Naive thymus-derived CD8-positive, alpha-beta T cell (primary cell): ENCODE measurements around the gene ACOT6. TPM values are rescaled to one million over a fixed set of nuclear protein-coding genes. Genes with fewer than 3 reads are reported as not detected.
"Not testable (repeated sequence)": the region's sequence is repeated elsewhere in the genome, so short reads cannot be mapped to it uniquely, and the experiment has no call there.

Source experiments
- ATAC-seq, 2 donors: fragments of 150-1000 bp; cut with Tn5 transposase in 1 of 2; sonication (Bioruptor Pico), chemical (Tn5 transposase) in 1 of 2; 1 replicate in 1 of 2; 2 replicates in 1 of 2; pipeline ENCODE4 v1.10.0; 2021; ENCODE audit warnings: mild to moderate bottlenecking in 2 of 2, moderate library complexity in 2 of 2
- POLR2A ChIA-PET: fragments of 350-600 bp; sonication (Branson Sonifier 250); formaldehyde crosslinking; loops from one replicate; lab custom pipeline; 2021; ENCODE audit warnings: antibody characterized with exemption; lab: Charles Lee
- DNase-seq, 10 donors: peaks; one replicate each; pipeline versions ENCODE4 v3.0.0 to v3.0.0-alpha.2; 2020 to 2022
- H3K27ac Mint-ChIP-seq, 10 donors: one replicate each; pipeline ENCODE4 v1.8.0; 2020 to 2022; ENCODE audit warnings: mild to moderate bottlenecking in 10 of 10, mixed read lengths in 10 of 10, moderate library complexity in 4 of 10, inconsistent platforms in 1 of 10
- H3K27me3 Mint-ChIP-seq, 5 donors: one replicate each; pipeline ENCODE4 v1.8.0; 2021 to 2022; ENCODE audit warnings: mixed read lengths in 5 of 5
- H3K36me3 Mint-ChIP-seq, 3 donors: one replicate each; pipeline ENCODE4 v1.8.0; 2020 to 2022; ENCODE audit warnings: mixed read lengths in 3 of 3, mild to moderate bottlenecking in 2 of 3, inconsistent platforms in 1 of 3
- H3K4me1 Mint-ChIP-seq, 4 donors: one replicate each; pipeline ENCODE4 v1.8.0; 2021 to 2022; ENCODE audit warnings: mixed read lengths in 4 of 4
- H3K4me3 Mint-ChIP-seq, 10 donors: one replicate each; pipeline ENCODE4 v1.8.0; 2020 to 2022; ENCODE audit warnings: mild to moderate bottlenecking in 10 of 10, mixed read lengths in 10 of 10, moderate library complexity in 6 of 10, inconsistent platforms in 1 of 10
- H3K9me3 Mint-ChIP-seq, 9 donors: one replicate each; pipeline ENCODE4 v1.8.0; 2020 to 2022; ENCODE audit warnings: mixed read lengths in 9 of 9, mild to moderate bottlenecking in 3 of 9, inconsistent platforms in 1 of 9, moderate library complexity in 1 of 9
- polyA plus RNA-seq, 3 donors: library from polyadenylated mRNA; unstranded; fragments of 300-500 nt; fragmentation: Illumina TruSeq; gene quantifications; one replicate each; pipeline ENCODE4 v1.2.3, GENCODE V29; 2021
- total RNA-seq, 8 experiments: library from RNA in 2 of 8; stranded (reverse) in 2 of 8; gene quantifications; one replicate each; pipeline ENCODE4 v1.2.3 and lab custom pipeline; 2021 to 2026

The ACOT6 gene
- total and polyA plus RNA-seq, 5 experiments from 2014 or later, result not detected

DNA sequence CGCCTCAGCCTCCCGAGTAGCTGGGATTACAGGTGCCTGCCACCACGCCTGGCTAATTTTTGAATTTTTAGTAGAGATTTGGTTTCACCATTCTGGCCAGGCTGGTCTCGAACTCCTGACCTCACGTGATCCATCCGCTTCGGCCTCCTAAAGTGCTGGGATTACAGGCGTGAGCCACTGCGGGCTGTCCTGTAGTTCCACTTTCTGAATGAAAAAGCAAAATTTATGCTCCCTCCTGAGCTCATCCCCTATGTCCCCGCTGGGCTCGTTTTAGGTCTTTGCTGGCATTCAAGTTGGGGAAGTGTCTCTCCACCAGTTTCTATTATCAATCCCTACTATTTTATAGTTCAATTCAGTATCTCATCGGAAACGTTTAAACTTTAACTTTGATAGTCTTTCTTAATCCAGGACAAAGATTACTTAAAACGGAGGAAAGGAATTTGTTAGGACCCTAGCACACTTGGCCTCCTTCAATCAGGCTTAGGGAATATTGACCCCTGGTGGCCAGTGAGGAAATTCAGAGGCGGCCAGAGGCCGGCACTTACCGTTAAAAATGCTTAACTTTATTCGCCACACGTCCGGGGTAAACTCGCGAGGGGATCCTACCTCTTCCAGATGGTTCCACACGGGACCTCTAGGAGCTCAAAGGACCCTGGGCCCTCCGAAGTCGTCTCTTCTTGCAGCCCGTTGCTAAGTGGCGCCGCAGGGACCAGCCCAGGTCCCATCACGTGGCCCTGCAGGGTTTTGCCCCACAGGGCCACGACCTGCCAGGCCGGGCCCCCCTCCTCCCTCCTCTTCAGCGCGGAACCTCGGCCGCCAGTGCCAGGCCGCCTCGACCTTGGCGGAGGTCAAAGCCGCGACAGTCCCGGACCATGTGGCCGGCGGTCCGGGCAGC, 21.0 kb downstream of the ACOT6 start:
- DNase-seq, result peak; percentile 22 to 73 (median 50)

DNA sequence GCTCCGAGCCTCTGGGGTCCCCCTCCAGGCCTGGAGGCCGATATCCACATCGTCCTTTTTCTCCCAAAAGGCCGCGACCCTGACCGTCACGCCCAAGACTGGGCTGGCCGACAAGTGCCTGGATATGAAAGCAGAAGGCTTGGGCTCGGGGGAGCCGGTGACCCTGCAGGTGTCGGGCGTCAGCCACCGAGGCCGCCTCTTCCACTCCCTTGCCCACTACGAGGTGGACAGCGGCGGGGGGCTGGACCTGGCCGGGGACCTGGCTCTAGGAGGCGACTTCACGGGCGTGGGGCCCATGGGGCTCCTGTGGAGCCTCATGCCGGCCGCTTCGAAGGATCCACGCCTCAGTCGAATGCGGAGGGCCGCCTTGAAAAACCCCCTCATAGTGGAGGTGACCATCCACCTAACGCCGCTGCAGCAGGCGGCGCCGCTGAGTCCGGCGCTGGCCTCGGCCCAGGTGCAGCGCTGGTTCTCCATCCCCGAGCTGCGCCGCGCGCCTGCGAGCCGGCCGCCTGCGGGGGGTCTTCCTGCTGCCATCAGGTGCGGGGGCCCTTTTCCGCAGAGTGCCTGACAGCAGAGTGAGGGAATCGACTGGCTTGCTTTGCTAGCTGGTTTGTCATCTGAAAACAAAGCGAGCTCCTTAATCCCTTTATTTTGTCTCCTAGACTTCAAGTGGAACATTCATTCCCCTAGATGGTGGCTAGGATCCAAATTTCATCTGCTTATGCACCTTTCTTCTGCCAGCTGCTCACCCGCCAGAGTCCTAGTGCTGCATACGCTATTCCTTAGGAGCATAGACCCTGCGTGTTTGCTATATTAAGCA, 21.9 kb downstream of the ACOT6 start:
- Mint-ChIP-seq H3K9me3 (no peaks in the 10 kb centered on the region), H3K4me3 (peak overlapping the region; percentile 75 to 89 (median 82)), H3K4me1 (peaks cover 4 to 16% (median 6%) of the 10 kb centered on the region in 4 donors), H3K27me3 (peaks cover 0 to 11% (median 2%) of the 10 kb centered on the region in 5 donors), H3K36me3 (no peaks in the 10 kb centered on the region), H3K27ac (peak overlapping the region in 2 of 10 donors; percentile 27 to 55)
- DNase-seq (peak in 3 of 10 donors; percentile 7 to 12 (median 7)), ATAC-seq (peak in 1 of 2 donors; percentile 21)
- POLR2A ChIA-PET, result interaction anchor here (0.8 to 2.2 kb wide), 5 partner anchors 16 to 143 kb away, joined by 3 to 8 read pairs (median 3); partner anchors contain the start of genes ACOT6 and RIOX1

More for the DNA sequence above, 21.0 kb downstream of the ACOT6 start:
- H3K4me3 Mint-ChIP-seq, result peak overlapping the region; percentile 75 to 89 (median 82)
- peaks cover 0 to 11% (median 3%) of the 10 kb centered on the region in 5 donors for H3K27me3 Mint-ChIP-seq
- peak; percentile 87 for ATAC-seq
- POLR2A ChIA-PET, result interaction anchor here (0.8 to 2.2 kb wide), 7 partner anchors 11 to 142 kb away, joined by 3 to 8 read pairs (median 3); partner anchors contain the start of genes ACOT4, ACOT6 and RIOX1
- peaks cover 4 to 11% (median 5%) of the 10 kb centered on the region in 4 donors for H3K4me1 Mint-ChIP-seq
- H3K27ac Mint-ChIP-seq, result peak overlapping the region in 8 of 10 donors; percentile 14 to 79 (median 44)
- H3K36me3 Mint-ChIP-seq, result no peaks in the 10 kb centered on the region
- no peaks in the 10 kb centered on the region for H3K9me3 Mint-ChIP-seq

DNA sequence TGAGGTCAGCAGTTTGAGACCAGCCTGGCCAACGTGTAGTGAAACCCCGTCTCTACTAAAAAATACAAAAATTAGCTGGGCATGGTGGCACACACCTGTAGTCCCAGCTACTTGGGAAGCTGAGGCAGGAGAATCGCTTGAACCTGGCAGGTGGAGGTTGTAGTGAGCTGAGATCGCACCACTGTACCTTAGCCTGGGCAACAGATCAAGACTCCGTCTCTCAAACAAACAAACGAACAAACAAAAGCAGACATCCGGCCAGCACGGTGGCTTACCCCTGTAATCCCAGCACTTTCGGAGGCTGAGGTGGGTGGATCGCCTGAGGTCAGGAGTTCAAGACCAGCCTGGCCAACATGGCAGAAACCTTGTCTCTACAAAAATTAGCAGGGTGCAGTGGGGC, 24.0 kb downstream of the ACOT6 start:
- H3K9me3 Mint-ChIP-seq, POLR2A ChIA-PET, ATAC-seq, H3K36me3 Mint-ChIP-seq, DNase-seq, H3K27ac Mint-ChIP-seq, H3K4me3 Mint-ChIP-seq: not testable (repeated sequence)
- Mint-ChIP-seq H3K27me3 (peaks cover 0 to 11% (median 0%) of the 10 kb centered on the region in 5 donors), H3K4me1 (peaks cover 4 to 18% (median 7%) of the 10 kb centered on the region in 4 donors)

DNA sequence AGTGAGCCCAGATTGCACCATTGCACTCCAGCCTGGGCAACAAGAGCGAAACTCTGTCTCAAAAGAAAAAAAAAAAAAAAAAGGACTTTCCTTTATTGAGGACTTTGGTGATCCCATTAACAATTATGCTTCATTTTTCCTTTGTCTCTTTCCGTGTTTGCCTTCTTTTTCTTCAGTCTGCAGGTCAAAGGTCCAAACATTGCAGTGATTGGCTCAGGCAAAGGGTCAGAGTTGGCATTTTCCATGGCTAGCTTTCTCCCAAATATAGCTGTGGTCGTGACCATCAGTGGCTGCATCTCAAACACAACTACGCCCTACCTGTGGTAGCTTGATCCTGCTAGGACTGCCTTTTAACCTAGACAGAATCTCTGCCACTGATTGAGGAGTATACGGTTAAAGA, 25.5 kb downstream of the ACOT6 start:
- DNase-seq (no peak), ATAC-seq (no peak)
- H3K36me3 Mint-ChIP-seq, result no peaks in the 10 kb centered on the region
- H3K27me3 Mint-ChIP-seq, result peaks cover 0 to 9% (median 0%) of the 10 kb centered on the region in 5 donors
- peaks cover 4 to 18% (median 7%) of the 10 kb centered on the region in 4 donors for H3K4me1 Mint-ChIP-seq
- POLR2A ChIA-PET, result interaction anchor here (0.7 kb wide), 2 partner anchors 143 to 179 kb away, joined by 3 to 5 read pairs; partner anchors contain the start of gene NUMB
- no peaks in the 10 kb centered on the region for H3K9me3 Mint-ChIP-seq
- H3K27ac Mint-ChIP-seq, result no peak overlapping the region
- no peak overlapping the region for H3K4me3 Mint-ChIP-seq

DNA sequence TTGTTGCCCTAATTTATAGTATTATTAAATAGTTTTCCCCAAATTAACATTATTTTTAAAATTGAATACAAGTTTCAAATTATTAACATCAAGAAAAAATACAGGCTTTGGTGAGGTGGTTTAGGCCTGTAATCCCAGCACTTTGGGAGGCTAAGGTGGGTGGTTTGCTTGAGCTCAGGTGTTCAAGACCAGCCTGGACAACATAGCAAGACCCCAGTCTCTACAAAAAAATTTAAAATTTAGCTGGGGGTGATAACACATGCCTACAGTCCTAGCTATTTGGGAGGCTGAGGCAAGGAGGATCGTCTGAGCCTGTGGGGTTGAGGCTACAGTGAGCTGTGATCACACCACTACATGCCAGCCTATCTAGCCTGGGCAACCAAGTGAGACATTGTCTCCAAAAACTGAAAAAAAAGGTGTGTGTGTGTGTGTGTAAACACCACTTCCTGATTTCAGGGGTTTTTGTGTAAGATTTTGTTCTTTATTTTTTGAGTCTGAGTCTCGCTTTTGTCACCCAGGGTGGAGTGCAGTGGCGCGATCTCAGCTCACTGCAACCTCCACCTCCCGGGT, 28.6 kb downstream of the ACOT6 start:
- H3K27me3 Mint-ChIP-seq, result peaks cover 0 to 2% (median 0%) of the 10 kb centered on the region in 5 donors
- H3K36me3 Mint-ChIP-seq, result no peaks in the 10 kb centered on the region
- no peak overlapping the region for H3K27ac Mint-ChIP-seq
- ATAC-seq (no peak), DNase-seq (no peak)
- H3K4me3 Mint-ChIP-seq, result no peak overlapping the region
- POLR2A ChIA-PET, result interaction anchor here (0.6 kb wide), 2 partner anchors 24 to 107 kb away, joined by 3 to 4 read pairs; no protein-coding TSS in a partner anchor
- peaks cover 15 to 22% (median 19%) of the 10 kb centered on the region in 4 donors for H3K4me1 Mint-ChIP-seq
- H3K9me3 Mint-ChIP-seq, result no peaks in the 10 kb centered on the region

DNA sequence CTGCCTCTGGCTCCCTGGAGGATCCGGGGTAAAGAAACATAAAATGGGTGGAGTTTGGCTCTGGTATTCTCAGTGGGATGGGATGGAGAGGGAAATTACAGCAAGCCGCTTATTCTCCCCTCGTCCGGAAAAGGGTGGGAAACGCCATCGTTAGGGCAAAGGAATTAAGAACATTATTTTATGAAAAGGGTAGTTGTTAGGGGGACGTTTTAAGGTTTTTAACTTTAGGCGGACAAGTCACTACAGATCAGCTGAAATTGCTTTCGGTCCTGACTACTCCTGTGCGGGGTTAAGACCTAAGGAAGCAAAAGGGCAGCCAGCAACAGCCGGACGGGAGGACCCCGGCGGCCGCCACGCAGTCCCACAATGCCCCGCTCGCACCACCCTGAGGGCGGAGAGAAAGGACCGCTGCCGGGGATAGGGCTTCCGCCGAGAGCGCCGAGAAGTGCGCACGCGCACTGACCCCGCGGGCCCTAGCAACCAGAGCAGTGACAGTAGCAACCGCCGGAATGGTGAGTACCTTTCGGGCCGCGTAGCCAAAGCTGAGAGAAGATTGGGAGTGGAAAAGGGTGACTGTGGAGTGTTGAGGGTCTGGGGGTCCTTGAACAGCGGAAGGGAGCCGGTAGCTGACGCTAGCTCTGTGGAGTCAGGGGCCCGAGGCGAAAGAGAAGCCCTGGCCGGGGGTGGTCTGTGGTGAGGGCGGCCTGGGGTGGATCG, 32.4 kb downstream of the ACOT6 start, which contains the start of gene DNAL1:
DNAL1 (plus strand) TSS at position 456 of the 717 bp plus-strand sequence; CDS start at position 510, 54 bp downstream.
- no peaks in the 10 kb centered on the region for H3K36me3 Mint-ChIP-seq
- ATAC-seq (peak; percentile 98 to 99), DNase-seq (peak; percentile 81 to 94 (median 87))
- H3K9me3 Mint-ChIP-seq, result no peaks in the 10 kb centered on the region
- H3K4me1 Mint-ChIP-seq, result peaks cover 13 to 18% (median 16%) of the 10 kb centered on the region in 4 donors
- peak within 1 kb of the TSS; percentile 91 to 98 (median 96) for H3K27ac Mint-ChIP-seq
- POLR2A ChIA-PET, result interaction anchor here (0.5 to 1.9 kb wide), 8 partner anchors 12 to 602 kb away, joined by 3 to 7 read pairs (median 4); partner anchors contain the start of genes ACOT6 and RIOX1
- H3K27me3 Mint-ChIP-seq, result no peaks in the 10 kb centered on the region
- peak within 1 kb of the TSS; percentile 89 to 99 (median 96) for H3K4me3 Mint-ChIP-seq

DNA sequence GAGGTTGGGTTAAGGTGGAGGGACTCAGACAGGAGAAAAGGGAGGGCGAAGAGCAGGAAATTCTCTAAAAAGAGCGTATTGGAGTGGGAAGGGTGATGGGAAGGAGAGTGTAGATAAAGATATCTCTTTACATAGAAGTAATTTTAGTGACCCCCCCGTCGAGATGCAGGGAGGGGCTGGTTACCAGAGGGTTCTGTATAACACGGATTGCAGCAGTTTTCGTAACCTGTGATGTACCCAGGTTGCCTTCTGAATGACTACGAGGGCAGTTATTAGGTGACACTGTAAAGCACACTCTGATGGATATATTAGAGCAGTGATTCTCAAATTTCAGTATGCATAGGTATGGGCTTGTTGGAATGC, 32.9 kb downstream of the ACOT6 start:
- H3K27me3 Mint-ChIP-seq, result no peaks in the 10 kb centered on the region
- peak overlapping the region; percentile 91 to 98 (median 96) for H3K27ac Mint-ChIP-seq
- H3K4me3 Mint-ChIP-seq, result peak overlapping the region; percentile 89 to 99 (median 96)
- H3K9me3 Mint-ChIP-seq, result no peaks in the 10 kb centered on the region
- peaks cover 13 to 18% (median 16%) of the 10 kb centered on the region in 4 donors for H3K4me1 Mint-ChIP-seq
- POLR2A ChIA-PET, result interaction anchor here (0.5 to 1.9 kb wide), 6 partner anchors 33 to 304 kb away, joined by 3 to 7 read pairs (median 4); partner anchors contain the start of genes ACOT6 and RIOX1
- no peaks in the 10 kb centered on the region for H3K36me3 Mint-ChIP-seq
- no peak for DNase-seq
- ATAC-seq, result peak in 1 of 2 donors; percentile 4

DNA sequence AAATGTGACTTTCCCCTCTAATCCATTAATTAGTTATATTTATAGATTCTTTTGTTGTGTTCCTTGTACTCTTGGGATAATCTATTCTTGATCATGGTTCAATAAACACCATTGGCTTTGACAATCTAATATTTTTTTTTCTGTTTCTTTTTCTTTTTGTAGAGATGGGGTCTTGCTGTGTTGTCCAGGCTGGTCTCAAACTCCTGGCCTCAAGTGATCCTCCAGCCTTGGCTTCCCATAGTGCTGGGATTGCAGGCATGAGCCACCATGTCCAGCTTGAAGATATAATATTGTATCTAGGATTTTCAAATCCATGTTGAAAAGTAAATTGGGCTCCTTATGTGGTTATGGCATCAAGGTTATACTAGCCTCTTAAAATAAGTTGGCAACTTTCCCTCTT, 38.7 kb downstream of the ACOT6 start:
- Mint-ChIP-seq H3K4me1 (peaks cover 0 to under 1% (median 0%) of the 10 kb centered on the region in 4 donors), H3K9me3 (no peaks in the 10 kb centered on the region), H3K36me3 (peaks cover 0 to 27% (median 14%) of the 10 kb centered on the region in 3 donors), H3K27ac (no peak overlapping the region), H3K4me3 (no peak overlapping the region), H3K27me3 (no peaks in the 10 kb centered on the region)
- POLR2A ChIA-PET, result interaction anchor here (0.6 kb wide), 1 partner anchor 249 kb away, joined by 3 read pairs; no protein-coding TSS in a partner anchor
- DNase-seq (no peak), ATAC-seq (no peak)

DNA sequence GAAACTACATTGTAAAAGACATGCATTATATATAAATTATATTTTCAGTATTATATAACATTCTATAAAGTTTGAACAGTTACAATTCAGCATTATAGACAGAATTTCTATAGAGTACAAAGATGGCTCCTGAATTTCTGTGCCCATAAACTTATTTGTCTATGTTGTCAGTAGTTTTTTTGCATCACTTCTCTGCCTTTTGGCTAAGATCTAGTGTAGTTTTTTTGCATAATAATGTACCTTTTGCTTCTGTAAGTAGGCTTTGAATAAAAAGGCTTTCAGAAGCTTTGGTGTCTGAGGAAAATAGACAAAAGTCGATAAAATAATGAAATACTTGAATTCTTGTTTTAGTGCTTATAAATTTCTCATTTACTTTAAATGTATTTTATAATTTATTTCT, 43.5 kb downstream of the ACOT6 start:
- no peaks in the 10 kb centered on the region for H3K9me3 Mint-ChIP-seq
- peaks cover 0 to 41% (median 19%) of the 10 kb centered on the region in 3 donors for H3K36me3 Mint-ChIP-seq
- ATAC-seq, result no peak
- no peak overlapping the region for H3K4me3 Mint-ChIP-seq
- no peak overlapping the region for H3K27ac Mint-ChIP-seq
- DNase-seq, result no peak
- POLR2A ChIA-PET, result interaction anchor here (0.6 kb wide), 1 partner anchor 34 kb away, joined by 3 read pairs; no protein-coding TSS in a partner anchor
- peaks cover 0 to 3% (median 0%) of the 10 kb centered on the region in 4 donors for H3K4me1 Mint-ChIP-seq
- no peaks in the 10 kb centered on the region for H3K27me3 Mint-ChIP-seq

DNA sequence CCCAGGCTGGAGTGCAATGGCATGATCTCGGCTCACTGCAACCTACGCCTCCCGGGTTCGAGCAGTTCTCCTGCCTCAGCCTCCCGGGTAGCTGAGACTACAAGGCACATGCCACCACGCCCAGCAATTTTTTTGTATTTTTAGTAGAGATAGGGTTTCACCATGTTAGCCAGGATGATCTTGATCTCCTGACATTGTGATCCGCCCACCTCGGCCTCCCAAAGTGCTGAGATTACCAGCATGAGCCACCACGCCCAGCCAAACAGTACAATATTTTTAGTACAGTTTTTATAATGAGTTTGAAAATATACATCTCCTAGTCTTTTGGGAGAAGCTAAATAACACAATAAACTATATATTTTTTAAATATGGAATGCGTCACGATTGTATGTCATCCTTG, 46.9 kb downstream of the ACOT6 start:
- H3K4me1 Mint-ChIP-seq, H3K27ac Mint-ChIP-seq, ATAC-seq, POLR2A ChIA-PET, H3K27me3 Mint-ChIP-seq, H3K9me3 Mint-ChIP-seq, H3K4me3 Mint-ChIP-seq, DNase-seq: not testable (repeated sequence)
- H3K36me3 Mint-ChIP-seq, result peaks cover 0 to 33% (median 8%) of the 10 kb centered on the region in 3 donors

DNA sequence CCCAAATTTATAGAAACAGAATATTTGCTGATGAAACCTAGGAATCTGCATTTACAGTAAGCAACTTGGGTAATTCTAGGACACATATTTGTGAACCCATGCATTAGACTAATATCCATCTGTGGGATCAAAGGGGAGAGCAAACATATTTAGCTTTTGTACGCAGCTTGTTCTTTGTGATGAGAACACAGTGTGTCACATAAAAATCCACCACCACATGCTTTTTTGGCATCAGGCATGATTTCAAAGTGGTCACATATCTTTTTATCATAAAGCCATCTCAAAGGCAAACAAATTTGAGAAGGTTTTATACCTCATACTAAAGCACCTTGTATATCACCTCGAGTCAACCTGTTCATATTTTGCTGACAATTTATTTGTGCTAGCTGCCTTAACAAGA, 48.2 kb downstream of the ACOT6 start:
- peaks cover 0 to 3% (median under 1%) of the 10 kb centered on the region in 4 donors for H3K4me1 Mint-ChIP-seq
- no peak overlapping the region for H3K27ac Mint-ChIP-seq
- H3K9me3 Mint-ChIP-seq, result no peaks in the 10 kb centered on the region
- DNase-seq (no peak), ATAC-seq (no peak)
- POLR2A ChIA-PET, result no interaction called here
- peaks cover 0 to 26% (median 8%) of the 10 kb centered on the region in 3 donors for H3K36me3 Mint-ChIP-seq
- no peaks in the 10 kb centered on the region for H3K27me3 Mint-ChIP-seq
- H3K4me3 Mint-ChIP-seq, result no peak overlapping the region
